CD4-positive, alpha-beta T cell treated with Interleukin-2 at 100 ng/mL for 4 hours (primary cell): ENCODE data around the gene MYO9A.

Source experiments
- DNase-seq: peaks from one replicate; pipeline ENCODE4 v3.0.0-alpha.2; 2020; ENCODE audit warnings: low spot score

The MYO9A gene

GRCh38 chr15:71844916-71845315 lies 273.0 kb downstream of the MYO9A start:
- no peak for DNase-seq

DNA sequence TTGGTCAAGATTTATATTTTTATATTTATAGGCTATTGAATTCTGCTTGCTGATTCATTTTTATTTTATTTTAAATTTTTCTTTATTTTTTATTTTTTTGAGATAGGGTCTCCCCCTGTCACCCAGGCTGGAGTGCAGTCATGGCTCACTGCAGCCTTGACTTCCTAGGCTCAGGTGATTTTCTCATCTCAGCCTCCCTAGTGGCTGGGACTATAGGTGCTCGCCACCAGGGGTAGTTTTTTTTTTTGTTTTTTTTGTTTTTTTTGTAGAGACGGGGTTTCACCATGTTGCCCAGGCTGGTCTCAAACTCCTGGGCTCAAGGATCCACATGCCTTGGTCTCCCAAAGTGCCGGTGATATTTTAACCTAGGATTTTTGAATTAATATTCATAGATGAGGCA lies 276.4 kb downstream of the MYO9A start:
- DNase-seq = no peak

GRCh38 chr15:71830981-71831380 lies 287.0 kb downstream of the MYO9A start:
- DNase-seq = no peak

DNA sequence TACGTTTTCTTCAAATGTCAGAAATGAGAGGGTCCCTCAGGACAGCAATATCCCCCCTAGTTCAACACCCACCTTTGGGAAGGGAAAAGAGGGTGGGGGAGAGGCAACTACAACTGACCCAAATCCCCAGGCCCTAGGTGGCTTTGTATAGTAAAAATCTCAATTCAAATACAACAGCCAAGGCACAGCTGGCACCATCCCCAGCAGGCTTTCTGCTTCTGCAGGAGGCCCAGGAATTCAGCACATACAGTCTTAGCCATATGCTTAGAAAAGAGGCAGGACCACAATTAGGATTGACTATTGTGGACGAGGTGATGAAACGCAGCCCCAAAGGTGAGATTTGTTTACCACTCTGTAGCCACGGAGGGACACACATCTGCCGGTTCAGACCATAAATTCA lies 291.8 kb downstream of the MYO9A start:
- no peak for DNase-seq

DNA sequence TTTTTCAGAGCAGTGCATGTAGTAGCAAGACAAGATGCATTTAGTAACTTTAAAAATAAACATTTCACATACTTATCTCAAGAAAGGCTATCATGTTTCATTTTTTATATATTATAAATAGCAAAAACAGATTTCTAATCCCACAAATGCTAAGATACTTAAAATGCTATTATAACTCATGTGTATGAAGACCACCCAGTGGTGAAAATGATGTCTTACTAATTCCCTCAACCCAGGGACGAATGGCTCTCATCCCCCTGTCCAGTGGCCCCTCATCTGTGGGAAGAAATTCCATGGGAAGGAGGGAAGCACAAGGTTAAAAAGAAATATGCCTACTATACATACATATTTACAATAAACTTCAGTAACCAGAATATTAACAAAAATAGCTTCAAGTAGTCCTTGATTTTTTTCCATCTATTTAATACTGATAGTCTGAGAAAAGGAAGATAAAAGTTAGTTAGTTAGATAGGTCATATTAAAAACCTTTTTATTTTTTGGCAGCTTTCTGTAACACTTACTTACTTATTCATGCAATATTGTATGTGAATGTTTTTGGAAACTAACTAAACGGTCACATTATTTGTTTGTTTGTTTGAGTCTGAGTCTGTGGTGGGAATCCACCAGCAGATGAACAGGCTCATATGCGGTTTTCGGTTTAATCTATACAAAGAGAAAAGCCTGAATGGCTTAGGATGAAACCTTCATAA lies 292.8 kb downstream of the MYO9A start:
- DNase-seq = no peak

GRCh38 chr15:71823801-71824200 lies 294.1 kb downstream of the MYO9A start:
- no peak for DNase-seq

DNA sequence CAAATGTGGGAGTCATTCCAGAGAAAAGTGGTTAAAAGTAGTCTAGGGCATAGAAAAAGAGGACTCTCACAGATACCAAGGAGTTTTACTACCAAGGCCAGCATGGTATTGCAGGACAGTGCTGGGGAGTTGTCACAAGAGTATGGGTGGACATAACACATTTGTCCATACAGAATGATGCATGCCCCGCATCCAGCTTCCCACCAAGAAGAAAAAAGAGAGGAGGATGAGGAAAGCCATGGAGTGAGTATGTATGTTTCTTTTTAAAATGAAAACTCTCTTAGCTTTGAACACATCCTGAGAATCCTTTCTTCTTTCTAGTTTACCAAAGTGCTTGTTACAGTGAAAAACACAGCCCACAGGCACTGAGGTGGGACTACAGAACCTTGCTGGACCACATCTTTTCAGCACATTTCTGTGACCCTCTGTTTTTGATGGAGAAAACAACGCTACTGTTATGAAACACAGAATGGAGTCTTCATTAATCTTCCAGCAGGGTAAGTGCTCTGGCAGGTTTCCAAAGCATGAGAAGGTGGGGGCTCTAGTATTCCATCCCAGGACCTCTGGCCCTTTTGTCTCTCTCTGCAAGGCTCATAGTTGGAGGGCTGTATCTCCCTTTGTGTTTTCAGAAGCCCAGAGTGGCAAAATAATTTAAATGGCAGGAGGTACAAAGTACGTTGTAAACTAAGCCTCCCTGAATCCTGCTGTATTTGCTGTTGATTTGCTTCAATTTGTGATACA lies 294.9 kb downstream of the MYO9A start:
- no peak for DNase-seq

- DNase-seq = no peak
Observed at GRCh38 chr15:71821547-71822129, 296.3 kb downstream of the MYO9A start.

- no peak for DNase-seq
Observed at GRCh38 chr15:71820127-71820526, 297.8 kb downstream of the MYO9A start.

GRCh38 chr15:71817351-71817750 lies 300.6 kb downstream of the MYO9A start:
- DNase-seq = no peak

- DNase-seq = no peak
Observed at GRCh38 chr15:71815301-71815700, 302.6 kb downstream of the MYO9A start.

- no peak for DNase-seq
Observed at GRCh38 chr15:71813723-71814470, 304.1 kb downstream of the MYO9A start.

GRCh38 chr15:71812966-71813722 lies 304.8 kb downstream of the MYO9A start:
- DNase-seq = no peak

DNA sequence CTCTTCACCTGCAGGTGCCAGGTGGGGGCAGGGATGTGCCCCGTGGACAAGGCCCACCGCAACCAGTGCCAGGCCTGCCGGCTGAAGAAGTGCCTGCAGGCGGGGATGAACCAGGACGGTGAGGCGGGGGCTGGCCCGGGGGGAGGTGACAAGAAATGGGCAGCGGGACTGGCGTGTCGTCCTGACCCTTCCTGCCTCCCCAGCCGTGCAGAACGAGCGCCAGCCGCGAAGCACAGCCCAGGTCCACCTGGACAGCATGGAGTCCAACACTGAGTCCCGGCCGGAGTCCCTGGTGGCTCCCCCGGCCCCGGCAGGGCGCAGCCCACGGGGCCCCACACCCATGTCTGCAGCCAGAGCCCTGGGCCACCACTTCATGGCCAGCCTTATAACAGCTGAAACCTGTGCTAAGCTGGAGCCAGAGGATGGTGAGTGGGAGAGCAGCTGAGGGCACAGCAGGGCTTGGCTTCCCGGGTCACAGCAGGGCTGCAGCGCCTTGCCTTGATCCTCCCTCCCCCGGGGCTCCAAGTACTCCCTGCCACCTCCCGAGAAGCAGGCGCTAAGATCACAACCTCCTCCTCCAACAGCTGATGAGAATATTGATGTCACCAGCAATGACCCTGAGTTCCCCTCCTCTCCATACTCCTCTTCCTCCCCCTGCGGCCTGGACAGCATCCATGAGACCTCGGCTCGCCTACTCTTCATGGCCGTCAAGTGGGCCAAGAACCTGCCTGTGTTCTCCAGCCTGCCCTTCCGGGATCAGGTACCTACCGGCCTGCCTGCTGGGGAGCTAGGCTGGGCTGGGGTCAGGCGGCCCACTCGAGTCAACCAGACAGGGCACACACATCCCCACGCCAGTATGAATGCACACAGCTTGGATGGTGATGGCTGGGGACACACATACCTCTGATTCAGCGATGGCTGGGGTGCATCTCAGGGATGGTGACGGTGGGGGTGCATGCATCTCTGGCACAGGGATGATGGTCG lies 305.9 kb downstream of the MYO9A start:
- no peak for DNase-seq

GRCh38 chr15:71811036-71811736 lies 306.8 kb downstream of the MYO9A start:
- no peak for DNase-seq

- no peak for DNase-seq
Observed at GRCh38 chr15:71810256-71811035, 307.5 kb downstream of the MYO9A start, which contains the start of gene NR2E3. TSS of gene NR2E3 (plus strand) at chr15:71810554. CDS start at chr15:71810744, 190 bp downstream.

- no peak for DNase-seq
Observed at GRCh38 chr15:71809346-71809745, 308.6 kb downstream of the MYO9A start.

DNA sequence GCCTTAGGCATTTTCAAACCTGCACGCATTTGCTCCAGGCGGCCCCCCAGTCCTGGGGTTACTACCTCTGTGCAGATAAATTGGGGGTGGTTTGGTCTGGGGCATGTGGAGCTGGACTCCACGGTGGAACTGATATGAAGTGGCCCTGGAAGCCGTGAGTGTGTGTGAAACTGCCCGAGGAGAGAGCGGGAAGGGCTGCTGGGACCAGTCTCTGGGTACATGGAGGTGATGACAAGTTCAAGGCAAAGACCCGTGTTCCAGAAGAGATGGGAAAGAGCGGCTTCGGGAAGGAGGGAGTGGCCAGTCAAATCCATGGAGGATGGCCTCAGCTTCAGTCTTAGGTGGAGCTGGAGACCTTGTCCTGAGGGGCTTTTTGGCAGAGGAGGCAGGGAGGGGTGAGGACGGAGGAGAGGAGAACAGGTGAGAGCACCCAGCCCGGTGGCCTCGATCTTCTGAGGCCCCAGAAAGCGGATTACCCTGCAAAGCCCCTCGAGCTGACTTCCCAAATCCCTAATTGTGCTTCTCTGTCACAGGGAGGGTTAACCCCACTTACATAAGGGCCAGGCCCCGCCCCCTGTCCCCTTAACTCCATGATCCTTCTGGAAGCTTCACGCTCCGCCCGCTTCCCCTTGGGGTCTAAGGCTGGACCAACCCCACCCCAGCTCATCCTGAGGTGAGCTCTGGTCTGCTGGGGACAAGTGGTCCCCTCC lies 309.5 kb downstream of the MYO9A start:
- no peak for DNase-seq
